IMR-90 (cell line): Measurements from ENCODE around the gene CHTF8. TPM values are rescaled to one million over a fixed set of nuclear protein-coding genes. Genes with fewer than 3 reads are reported as not detected.

Experiments
- ATAC-seq: fragments of 200-7000 bp; cut with Tn5 transposase; 2 replicates; pipeline ENCODE4 v1.9.1; 2020; ENCODE audit warnings: low read depth, mild to moderate bottlenecking, moderate library complexity
- BruUV-seq: library from RNA; stranded (reverse); fragments of 400-500 nt; replicated peaks from 2 replicates; lab custom pipeline; 2021; lab: Mats Ljungman, UMichigan
- CTCF ChIA-PET: fragments of 300-600 bp; formaldehyde crosslinking; extraction: SDS; loops from one replicate; lab custom pipeline; 2021; ENCODE audit warnings: antibody characterized with exemption; lab: Yijun Ruan, JAX
- POLR2A ChIA-PET: fragments of 300-600 bp; sonication (Branson Sonifier 250); formaldehyde crosslinking; loops from one replicate; lab custom pipeline; 2022; ENCODE audit warnings: antibody characterized with exemption; ENCODE audit not compliant: unreplicated experiment; lab: Charles Lee
- DNase-seq: peaks from one replicate; pipeline ENCODE4 v3.0.0; 2013
- H2AFZ ChIP-seq: replicated peaks from 2 replicates; pipeline ENCODE3; 2013; ENCODE audit warnings: low read length, mild to moderate bottlenecking; ENCODE audit not compliant: poor library complexity
- H2AK5ac ChIP-seq: 2 replicates; pipeline ENCODE4 v1.6.1; 2013; ENCODE audit warnings: low read depth, low read length, inconsistent platforms
- H2AK9ac ChIP-seq: replicated peaks from 2 replicates; pipeline ENCODE3; 2013; ENCODE audit warnings: mild to moderate bottlenecking, low read depth, low read length, moderate library complexity; ENCODE audit not compliant: poor library complexity
- H2BK120ac ChIP-seq: 2 replicates; pipeline ENCODE4 v1.6.1; 2013; ENCODE audit warnings: low read depth, low read length, inconsistent platforms
- H2BK15ac ChIP-seq: 3 replicates; pipeline ENCODE4 v1.6.1; 2013; ENCODE audit warnings: low read depth, low read length, inconsistent platforms
- H2BK20ac ChIP-seq: 2 replicates; pipeline ENCODE4 v1.6.1; 2013; ENCODE audit warnings: low read depth, mild to moderate bottlenecking, inconsistent platforms, low read length, moderate library complexity
- H2BK5ac ChIP-seq: 2 replicates; pipeline ENCODE4 v1.6.1; 2013; ENCODE audit warnings: mild to moderate bottlenecking, low read depth, low read length, inconsistent platforms; ENCODE audit not compliant: poor library complexity, severe bottlenecking
- H3K14ac ChIP-seq: replicated peaks from 2 replicates; pipeline ENCODE4 v1.6.1; 2013; ENCODE audit warnings: low read depth, low read length, inconsistent platforms
- H3K18ac ChIP-seq: 2 replicates; pipeline ENCODE4 v1.6.1; 2013; ENCODE audit warnings: low read depth, low read length, control low read depth
- H3K23ac ChIP-seq: 2 replicates; pipeline ENCODE4 v1.6.1; 2013; ENCODE audit warnings: low read depth, low read length, inconsistent platforms
- H3K27ac ChIP-seq: 2 replicates; pipeline ENCODE4 v1.5.1; 2013; ENCODE audit warnings: mild to moderate bottlenecking, control low read depth, low read length; ENCODE audit not compliant: insufficient read depth
- H3K27me3 ChIP-seq: 2 replicates; pipeline ENCODE4 v1.6.1; 2013; ENCODE audit warnings: low read length; ENCODE audit not compliant: control insufficient read depth, insufficient read depth
- H3K36me3 ChIP-seq: 2 replicates; pipeline ENCODE4 v1.6.1; 2013; ENCODE audit warnings: low read length, mixed read lengths; ENCODE audit not compliant: control insufficient read depth, insufficient read depth
- H3K4ac ChIP-seq: 2 replicates; pipeline ENCODE4 v1.6.1; 2013; ENCODE audit warnings: low read depth, low read length, inconsistent platforms
- H3K4me1 ChIP-seq: 2 replicates; pipeline ENCODE4 v1.6.1; 2013; ENCODE audit warnings: low read length, mixed read lengths; ENCODE audit not compliant: control insufficient read depth, insufficient read depth
- H3K4me2 ChIP-seq: 2 replicates; pipeline ENCODE4 v1.6.1; 2013; ENCODE audit warnings: low read depth, mild to moderate bottlenecking, control low read depth, low read length, moderate library complexity
- H3K4me3 ChIP-seq: 2 replicates; pipeline ENCODE4 v1.5.1; 2013; ENCODE audit warnings: low read depth, mild to moderate bottlenecking, control low read depth, low read length, moderate library complexity; ENCODE audit not compliant: insufficient read depth
- H3K56ac ChIP-seq: 2 replicates; pipeline ENCODE4 v1.6.1; 2013; ENCODE audit warnings: low read length, inconsistent platforms; ENCODE audit not compliant: insufficient read depth; ENCODE audit errors: extremely low read depth
- H3K79me1 ChIP-seq, 2 experiments: 2 replicates each; pipeline ENCODE4 v1.6.1; 2013; ENCODE audit warnings: low read length in 2 of 2, inconsistent platforms in 1 of 2, low read depth in 1 of 2
- H3K9ac ChIP-seq: 2 replicates; pipeline ENCODE4 v1.6.1; 2013; ENCODE audit warnings: low read depth, low read length, control low read depth
- H3K9me1 ChIP-seq: 2 replicates; pipeline ENCODE4 v1.6.1; 2013; ENCODE audit warnings: low read length, inconsistent platforms; ENCODE audit not compliant: insufficient read depth
- H3K9me3 ChIP-seq: 2 replicates; pipeline ENCODE4 v1.6.1; 2013; ENCODE audit warnings: low read length; ENCODE audit not compliant: control insufficient read depth, insufficient read depth
- H4K20me1 ChIP-seq: 2 replicates; pipeline ENCODE4 v1.6.1; 2013; ENCODE audit warnings: low read length, inconsistent platforms; ENCODE audit not compliant: insufficient read depth
- H4K5ac ChIP-seq: 2 replicates; pipeline ENCODE4 v1.6.1; 2013; ENCODE audit warnings: mild to moderate bottlenecking, low read depth, low read length, control low read depth
- H4K8ac ChIP-seq, 2 experiments: 2 replicates each; pipeline ENCODE4 v1.6.1; 2013; ENCODE audit warnings: low read depth in 2 of 2, low read length in 2 of 2, control low read depth in 1 of 2, inconsistent platforms in 1 of 2
- H4K91ac ChIP-seq: 2 replicates; pipeline ENCODE4 v1.6.1; 2013; ENCODE audit warnings: low read depth, low read length, inconsistent platforms; ENCODE audit not compliant: insufficient read depth
- BHLHE40 ChIP-seq: fragments of 150-350 bp; IDR thresholded peaks from 2 replicates; pipeline ENCODE4 v1.6.1; 2016; ENCODE audit warnings: mild to moderate bottlenecking, low read depth, low read length
- CEBPB ChIP-seq: IDR thresholded peaks from 2 replicates; pipeline ENCODE4 v1.6.1; 2012; ENCODE audit warnings: low read depth, low read length, improper control_type of control experiment
- CHD1 ChIP-seq: IDR thresholded peaks from 2 replicates; pipeline ENCODE4 v1.6.1; 2012; ENCODE audit warnings: low read depth, low read length, improper control_type of control experiment
- ELK1 ChIP-seq: fragments of 150-350 bp; IDR thresholded peaks from 2 replicates; pipeline ENCODE4 v1.6.1; 2016; ENCODE audit warnings: low read depth, mild to moderate bottlenecking, low read length, moderate library complexity, borderline replicate concordance
- FOS ChIP-seq: fragments of 150-350 bp; IDR thresholded peaks from 2 replicates; pipeline ENCODE4 v1.6.1; 2016; ENCODE audit warnings: low read depth, low read length
- MAFK ChIP-seq: IDR thresholded peaks from 2 replicates; pipeline ENCODE4 v1.6.1; 2012; ENCODE audit warnings: low read depth, low read length, improper control_type of control experiment
- MAZ ChIP-seq: IDR thresholded peaks from 2 replicates; pipeline ENCODE4 v1.6.1; 2012; ENCODE audit warnings: low read depth, mild to moderate bottlenecking, low read length, improper control_type of control experiment, moderate library complexity, borderline replicate concordance
- MXI1 ChIP-seq: IDR thresholded peaks from 2 replicates; pipeline ENCODE4 v1.6.1; 2012; ENCODE audit warnings: low read depth, mild to moderate bottlenecking, low read length, moderate library complexity, borderline replicate concordance
- NFE2L2 ChIP-seq: fragments of 150-350 bp; IDR thresholded peaks from 2 replicates; pipeline ENCODE4 v1.6.1; 2016; ENCODE audit warnings: low read depth, mild to moderate bottlenecking, low read length
- POLR2A ChIP-seq: IDR thresholded peaks from 2 replicates; pipeline ENCODE4 v1.6.1; 2012; ENCODE audit warnings: mild to moderate bottlenecking, low read depth, low read length
- RAD21 ChIP-seq: IDR thresholded peaks from 2 replicates; pipeline ENCODE4 v1.6.1; 2012; ENCODE audit warnings: low read length, improper control_type of control experiment
- RCOR1 ChIP-seq: IDR thresholded peaks from 2 replicates; pipeline ENCODE4 v1.6.1; 2012; ENCODE audit warnings: mild to moderate bottlenecking, low read length, improper control_type of control experiment; ENCODE audit not compliant: insufficient replicate concordance
- RFX5 ChIP-seq: IDR thresholded peaks from 2 replicates; pipeline ENCODE4 v1.8.0; 2012; ENCODE audit warnings: low read depth, mild to moderate bottlenecking, low read length, moderate library complexity
- SMC3 ChIP-seq: fragments of 150-350 bp; IDR thresholded peaks from 2 replicates; pipeline ENCODE4 v1.6.1; 2016; ENCODE audit warnings: low read depth, mild to moderate bottlenecking, antibody characterized with exemption, low read length, moderate library complexity
- WGBS, 2 experiments: methylation state at CpG; one replicate each; pipeline versions ENCODE4 v1.1.5 to v1.1.7; 2013; ENCODE audit warnings: missing lambda C conversion rate in 2 of 2; ENCODE audit not compliant: insufficient read length in 1 of 2; ENCODE audit errors: extremely low coverage in 2 of 2; 5-methylcytosine and 5-hydroxymethylcytosine counted together
- dilution Hi-C: fragments of 300-500 bp; cut with HindIII; formaldehyde crosslinking; loops from one replicate; pipeline ENCODE4 v1.14.3; 2018; ENCODE audit warnings: low sequenced_read_pairs; ENCODE audit not compliant: unreplicated experiment
- in situ Hi-C: fragments of 300-500 bp; cut with MboI; formaldehyde crosslinking; loops from 3 replicates; pipeline ENCODE4 v1.14.3; 2019; ENCODE audit warnings: low sequenced_read_pairs, inconsistent platforms, mixed read lengths
- intact Hi-C: fragments of 100-400 bp; cut with micrococcal nuclease; formaldehyde crosslinking; loops from 2 replicates; pipeline ENCODE4 v1.10.0; 2022
- polyA plus RNA-seq, 3 experiments: library from polyadenylated mRNA; depleted of rRNA; stranded (reverse); fragments of >200 nt; gene quantifications; 2 replicates each; pipeline ENCODE4 v1.2.3, GENCODE V29; 2012; ENCODE audit warnings: low replicate concordance in 1 of 3
- total RNA-seq: library from RNA; depleted of rRNA; stranded (reverse); fragments of >200 nt; gene quantifications from 2 replicates; pipeline ENCODE4 v1.2.3, GENCODE V29; 2012
- TF ChIP-seq, protein P1 (sequence below): fragments of 150-350 bp; IDR thresholded peaks from 2 replicates; pipeline ENCODE4 v1.6.1; 2017; ENCODE audit warnings: mild to moderate bottlenecking, antibody characterized with exemption, low read length, low read depth
- TF ChIP-seq, protein P2 (sequence below): conservative IDR thresholded peaks from 2 replicates; pipeline ENCODE4 v1.5.1; 2012; ENCODE audit warnings: mild to moderate bottlenecking, low read depth, low read length, improper control_type of control experiment

The CHTF8 gene
- total and polyA plus RNA-seq, 2 of the 4 experiments (the other 2 are of a cell fraction) = 47.1 to 122 TPM

DNA sequence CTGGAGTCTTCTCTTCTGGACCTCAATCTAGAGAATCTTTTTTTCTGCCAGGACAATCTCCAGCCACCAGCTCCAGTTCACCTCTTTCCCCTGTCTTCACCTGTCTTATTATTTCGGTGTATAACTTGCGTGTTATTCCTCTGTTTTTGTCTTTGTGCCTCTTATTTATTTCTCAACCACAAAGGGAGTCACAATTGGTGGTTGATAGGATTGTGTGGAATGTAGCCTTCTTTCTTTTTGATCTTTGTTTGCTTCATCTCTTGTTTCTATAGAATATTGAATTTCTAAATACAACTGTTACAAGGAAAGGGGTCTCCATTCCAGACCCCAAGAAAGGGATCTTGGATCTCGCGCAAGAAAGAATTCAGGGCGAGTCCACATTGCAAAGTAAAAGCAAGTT is 62.9 kb downstream of the CHTF8 start:
- no peak overlapping the region for H2BK5ac ChIP-seq
- no peaks in the 10 kb centered on the region for H3K27me3 ChIP-seq
- H3K27ac ChIP-seq = no peak overlapping the region
- ChIA-PET POLR2A (no interaction called here), CTCF (no interaction called here)
- H3K23ac ChIP-seq = no peak overlapping the region
- no peak overlapping the region for H3K18ac ChIP-seq
- H3K79me1 ChIP-seq = no peaks in the 10 kb centered on the region; a peak in 2 of 4 replicates
- H3K36me3 ChIP-seq = no peaks in the 10 kb centered on the region
- DNase-seq = no peak
- H2BK20ac ChIP-seq = no peak overlapping the region
- no peak overlapping the region for H3K14ac ChIP-seq
- H3K56ac ChIP-seq = no peak overlapping the region
- WGBS, 2 experiments = no CpG with 5 or more reads among the region's 5 CpGs
- no peak overlapping the region for H3K4me3 ChIP-seq
- peaks cover 9% of the 10 kb centered on the region; the same call in 1 of the 2 replicates for H3K9me1 ChIP-seq
- in situ Hi-C loops = no loop called here
- H4K5ac ChIP-seq = no peak overlapping the region
- H2AK9ac ChIP-seq = no peak overlapping the region
- H4K20me1 ChIP-seq = no peaks in the 10 kb centered on the region
- no peak overlapping the region for H3K4ac ChIP-seq
- no peaks in the 10 kb centered on the region for H3K9me3 ChIP-seq
- dilution Hi-C loops = no loop called here
- no peak for ATAC-seq
- no TSS peak for BruUV-seq
- H2AK5ac ChIP-seq = no peak overlapping the region
- H3K4me2 ChIP-seq = no peak overlapping the region
- peaks cover 9% of the 10 kb centered on the region for H3K4me1 ChIP-seq
- H2BK15ac ChIP-seq = no peak overlapping the region
- H4K8ac ChIP-seq = no peak overlapping the region
- TF ChIP-seq RCOR1 (no peak), MAFK (no peak), RFX5 (no peak), ELK1 (no peak), FOS (no peak), CEBPB (no peak), CHD1 (no peak), MAZ (no peak), RAD21 (no peak), BHLHE40 (no peak), NFE2L2 (no peak), MXI1 (no peak), SMC3 (no peak), POLR2A (no peak)
- TF ChIP-seq, protein P1, sequence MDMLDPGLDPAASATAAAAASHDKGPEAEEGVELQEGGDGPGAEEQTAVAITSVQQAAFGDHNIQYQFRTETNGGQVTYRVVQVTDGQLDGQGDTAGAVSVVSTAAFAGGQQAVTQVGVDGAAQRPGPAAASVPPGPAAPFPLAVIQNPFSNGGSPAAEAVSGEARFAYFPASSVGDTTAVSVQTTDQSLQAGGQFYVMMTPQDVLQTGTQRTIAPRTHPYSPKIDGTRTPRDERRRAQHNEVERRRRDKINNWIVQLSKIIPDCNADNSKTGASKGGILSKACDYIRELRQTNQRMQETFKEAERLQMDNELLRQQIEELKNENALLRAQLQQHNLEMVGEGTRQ = no peak
- TF ChIP-seq, protein P2, sequence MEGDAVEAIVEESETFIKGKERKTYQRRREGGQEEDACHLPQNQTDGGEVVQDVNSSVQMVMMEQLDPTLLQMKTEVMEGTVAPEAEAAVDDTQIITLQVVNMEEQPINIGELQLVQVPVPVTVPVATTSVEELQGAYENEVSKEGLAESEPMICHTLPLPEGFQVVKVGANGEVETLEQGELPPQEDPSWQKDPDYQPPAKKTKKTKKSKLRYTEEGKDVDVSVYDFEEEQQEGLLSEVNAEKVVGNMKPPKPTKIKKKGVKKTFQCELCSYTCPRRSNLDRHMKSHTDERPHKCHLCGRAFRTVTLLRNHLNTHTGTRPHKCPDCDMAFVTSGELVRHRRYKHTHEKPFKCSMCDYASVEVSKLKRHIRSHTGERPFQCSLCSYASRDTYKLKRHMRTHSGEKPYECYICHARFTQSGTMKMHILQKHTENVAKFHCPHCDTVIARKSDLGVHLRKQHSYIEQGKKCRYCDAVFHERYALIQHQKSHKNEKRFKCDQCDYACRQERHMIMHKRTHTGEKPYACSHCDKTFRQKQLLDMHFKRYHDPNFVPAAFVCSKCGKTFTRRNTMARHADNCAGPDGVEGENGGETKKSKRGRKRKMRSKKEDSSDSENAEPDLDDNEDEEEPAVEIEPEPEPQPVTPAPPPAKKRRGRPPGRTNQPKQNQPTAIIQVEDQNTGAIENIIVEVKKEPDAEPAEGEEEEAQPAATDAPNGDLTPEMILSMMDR = no peak
- no peak overlapping the region for H2AFZ ChIP-seq
- no peak overlapping the region for H3K9ac ChIP-seq
- H2BK120ac ChIP-seq = no peak overlapping the region
- H4K91ac ChIP-seq = no peak overlapping the region
- intact Hi-C loops = no loop called here
